Trophoblast cell (in vitro differentiated cells and primary cell): ENCODE measurements around the gene HNRNPUL1.
"Not testable (repeated sequence)": the region's sequence is repeated elsewhere in the genome, so short reads cannot be mapped to it uniquely, and the experiment has no call there.

ENCODE experiments used
- DNase-seq, 2 donors: peaks; one replicate each; pipeline ENCODE4 v3.0.0-alpha.2; 2016
- H2AFZ ChIP-seq: 2 replicates; pipeline ENCODE4 v1.6.1; 2013; ENCODE audit warnings: low read length, moderate library complexity, mild to moderate bottlenecking; ENCODE audit not compliant: insufficient read depth, poor library complexity
- H2AK5ac ChIP-seq: 2 replicates; pipeline ENCODE4 v1.6.1; 2013; ENCODE audit warnings: mild to moderate bottlenecking, low read length
- H2BK120ac ChIP-seq: 2 replicates; pipeline ENCODE4 v1.6.1; 2013; ENCODE audit warnings: low read length, mild to moderate bottlenecking, moderate library complexity; ENCODE audit not compliant: insufficient read depth, poor library complexity
- H2BK12ac ChIP-seq: 2 replicates; pipeline ENCODE4 v1.6.1; 2013; ENCODE audit warnings: mild to moderate bottlenecking, low read length, moderate library complexity
- H2BK5ac ChIP-seq: 2 replicates; pipeline ENCODE4 v1.6.1; 2013; ENCODE audit warnings: low read length, low read depth, moderate library complexity, mild to moderate bottlenecking; ENCODE audit not compliant: poor library complexity
- H3K14ac ChIP-seq: 2 replicates; pipeline ENCODE4 v1.6.1; 2013; ENCODE audit warnings: mild to moderate bottlenecking, low read length
- H3K18ac ChIP-seq: 2 replicates; pipeline ENCODE4 v1.6.1; 2013; ENCODE audit warnings: mild to moderate bottlenecking, low read length
- H3K23ac ChIP-seq: 2 replicates; pipeline ENCODE4 v1.6.1; 2013; ENCODE audit warnings: low read length
- H3K27ac ChIP-seq: 2 replicates; pipeline ENCODE4 v1.5.1; 2013; ENCODE audit warnings: low read depth, mild to moderate bottlenecking, inconsistent platforms, low read length, moderate library complexity
- H3K27me3 ChIP-seq: 2 replicates; pipeline ENCODE4 v1.6.1; 2013; ENCODE audit warnings: inconsistent platforms, mild to moderate bottlenecking, low read length, moderate library complexity; ENCODE audit not compliant: insufficient read depth
- H3K36me3 ChIP-seq, 2 experiments: 1 replicate in 1 of 2; 2 replicates in 1 of 2; pipeline ENCODE4 v1.6.1; 2013; ENCODE audit warnings: low read length in 2 of 2, mild to moderate bottlenecking in 2 of 2, moderate library complexity in 1 of 2; ENCODE audit not compliant: insufficient read depth in 2 of 2, control insufficient read depth in 1 of 2
- H3K4ac ChIP-seq: 2 replicates; pipeline ENCODE4 v1.6.1; 2013; ENCODE audit warnings: low read depth, mild to moderate bottlenecking, low read length, moderate library complexity
- H3K4me1 ChIP-seq, 2 experiments: 1 replicate in 1 of 2; 2 replicates in 1 of 2; pipeline ENCODE4 v1.6.1; 2013; ENCODE audit warnings: low read length in 2 of 2, mild to moderate bottlenecking in 2 of 2, moderate library complexity in 1 of 2; ENCODE audit not compliant: insufficient read depth in 2 of 2, control insufficient read depth in 1 of 2
- H3K4me2 ChIP-seq: 2 replicates; pipeline ENCODE4 v1.6.1; 2013; ENCODE audit warnings: inconsistent platforms, mild to moderate bottlenecking, low read length, moderate library complexity
- H3K4me3 ChIP-seq: 2 replicates; pipeline ENCODE4 v1.5.1; 2013; ENCODE audit warnings: mild to moderate bottlenecking, low read depth, low read length, inconsistent platforms
- H3K79me1 ChIP-seq: one replicate; pipeline ENCODE4 v1.6.1; 2013; ENCODE audit warnings: low read length
- H3K79me2 ChIP-seq: 2 replicates; pipeline ENCODE4 v1.6.1; 2013; ENCODE audit warnings: low read length, mild to moderate bottlenecking; ENCODE audit not compliant: control insufficient read depth, insufficient read depth, poor library complexity
- H3K9ac ChIP-seq: 2 replicates; pipeline ENCODE4 v1.6.1; 2013; ENCODE audit warnings: mild to moderate bottlenecking, low read length
- H3K9me3 ChIP-seq: 2 replicates; pipeline ENCODE4 v1.6.1; 2013; ENCODE audit warnings: low read depth, mild to moderate bottlenecking, control low read depth, inconsistent platforms, low read length; ENCODE audit not compliant: insufficient read depth
- H4K12ac ChIP-seq: 2 replicates; pipeline ENCODE4 v1.6.1; 2013; ENCODE audit warnings: low read depth, mild to moderate bottlenecking, low read length, moderate library complexity
- H4K8ac ChIP-seq: 2 replicates; pipeline ENCODE4 v1.6.1; 2013; ENCODE audit warnings: low read depth, mild to moderate bottlenecking, low read length, moderate library complexity
- H4K91ac ChIP-seq: one replicate; pipeline ENCODE4 v1.6.1; 2013; ENCODE audit warnings: low read depth, mild to moderate bottlenecking, low read length, moderate library complexity
- WGBS: extraction: QIAGEN DNeasy Blood & Tissue Kit; methylation state at CpG from one replicate; pipeline ENCODE4 v1.1.7; 2013; ENCODE audit warnings: missing lambda C conversion rate; ENCODE audit not compliant: insufficient read length, insufficient coverage; ENCODE audit errors: extremely low coverage; 5-methylcytosine and 5-hydroxymethylcytosine counted together

The HNRNPUL1 gene

DNA sequence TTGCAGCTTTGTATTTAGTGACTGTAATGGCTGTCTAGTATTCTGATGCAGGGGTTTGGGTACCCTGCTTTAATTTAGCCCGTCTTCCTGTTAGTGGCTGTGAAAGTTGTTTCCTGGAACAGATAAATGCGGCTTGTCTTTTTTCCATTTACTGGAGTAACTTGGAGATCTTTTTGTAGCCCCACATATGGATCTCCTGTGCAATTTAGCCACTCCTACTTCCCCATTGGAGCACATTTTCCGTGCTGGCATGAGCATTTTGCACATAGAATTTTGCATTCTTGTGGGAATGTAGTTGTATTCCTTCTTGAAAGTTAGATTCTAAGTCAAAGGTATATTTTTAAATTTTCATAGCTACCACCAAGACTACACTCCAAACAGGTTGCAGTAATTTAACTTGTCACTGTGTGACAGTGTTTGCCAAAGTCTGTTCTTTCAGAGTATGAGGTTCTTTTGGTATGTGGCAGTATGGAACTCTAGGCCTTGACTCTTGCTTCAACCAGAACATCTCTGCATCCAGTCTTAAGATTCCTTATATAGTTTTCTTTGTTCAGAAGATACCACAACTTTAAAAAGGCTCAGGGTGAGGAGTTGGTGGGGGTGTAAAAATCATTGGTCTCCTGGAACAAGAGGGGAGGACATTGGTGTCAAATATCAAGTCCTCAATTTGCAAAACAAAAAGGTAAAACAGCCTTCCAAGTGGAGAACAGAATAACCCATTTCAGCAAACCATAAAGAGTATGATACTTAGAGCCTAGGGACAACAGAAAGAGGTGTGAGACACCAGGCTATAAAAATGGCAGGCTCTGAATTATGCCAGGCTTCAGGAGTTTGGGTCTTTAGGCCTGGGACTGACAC lies 24.7 kb downstream of the HNRNPUL1 start:
- H3K4me2 ChIP-seq: no peak overlapping the region
- no peaks in the 10 kb centered on the region for H3K4me1 ChIP-seq
- H4K91ac ChIP-seq: no peak overlapping the region
- H2BK120ac ChIP-seq: no peak overlapping the region
- H3K79me1 ChIP-seq: no peaks in the 10 kb centered on the region
- H3K14ac ChIP-seq: no peak overlapping the region
- H4K8ac ChIP-seq: no peak overlapping the region
- no peak overlapping the region for H3K4ac ChIP-seq
- H3K27me3 ChIP-seq: no peaks in the 10 kb centered on the region
- H2BK5ac ChIP-seq: no peak overlapping the region
- H3K27ac ChIP-seq: no peak overlapping the region
- H4K12ac ChIP-seq: no peak overlapping the region
- no peak overlapping the region for H3K4me3 ChIP-seq
- H3K18ac ChIP-seq: no peak overlapping the region
- no peak for DNase-seq
- peaks cover 65 to 81% of the 10 kb centered on the region in 2 experiments for H3K36me3 ChIP-seq
- H3K9ac ChIP-seq: no peak overlapping the region
- no peaks in the 10 kb centered on the region for H3K79me2 ChIP-seq
- H2AFZ ChIP-seq: no peak overlapping the region
- H3K9me3 ChIP-seq: no peaks in the 10 kb centered on the region
- H2AK5ac ChIP-seq: no peak overlapping the region
- H3K23ac ChIP-seq: no peak overlapping the region
- no peak overlapping the region for H2BK12ac ChIP-seq
- WGBS: no CpG with 5 or more reads among the region's 3 CpGs

GRCh38 chr19:41289814-41290213 lies 25.6 kb downstream of the HNRNPUL1 start:
- not testable (repeated sequence) for H2BK120ac ChIP-seq, H3K79me2 ChIP-seq, H3K79me1 ChIP-seq, H3K9me3 ChIP-seq, H3K27me3 ChIP-seq, H3K4me1 ChIP-seq, DNase-seq, H3K9ac ChIP-seq, H2BK5ac ChIP-seq, H2BK12ac ChIP-seq, H3K4me2 ChIP-seq, H3K23ac ChIP-seq, H2AFZ ChIP-seq, H4K12ac ChIP-seq, H3K4ac ChIP-seq, H2AK5ac ChIP-seq, H4K8ac ChIP-seq, H4K91ac ChIP-seq, H3K27ac ChIP-seq, H3K18ac ChIP-seq, H3K14ac ChIP-seq, H3K4me3 ChIP-seq
- peaks cover 67 to 83% of the 10 kb centered on the region in 2 experiments for H3K36me3 ChIP-seq
- WGBS: no CpG with 5 or more reads among the region's 8 CpGs

- WGBS: no CpG with 5 or more reads among the region's 10 CpGs
- H3K36me3 ChIP-seq: peaks cover 72 to 91% of the 10 kb centered on the region in 2 experiments
- DNase-seq: peak; percentile 27 to 31
These were observed 30.2 kb downstream of the HNRNPUL1 start for GRCh38 chr19:41294393-41294792.

DNA sequence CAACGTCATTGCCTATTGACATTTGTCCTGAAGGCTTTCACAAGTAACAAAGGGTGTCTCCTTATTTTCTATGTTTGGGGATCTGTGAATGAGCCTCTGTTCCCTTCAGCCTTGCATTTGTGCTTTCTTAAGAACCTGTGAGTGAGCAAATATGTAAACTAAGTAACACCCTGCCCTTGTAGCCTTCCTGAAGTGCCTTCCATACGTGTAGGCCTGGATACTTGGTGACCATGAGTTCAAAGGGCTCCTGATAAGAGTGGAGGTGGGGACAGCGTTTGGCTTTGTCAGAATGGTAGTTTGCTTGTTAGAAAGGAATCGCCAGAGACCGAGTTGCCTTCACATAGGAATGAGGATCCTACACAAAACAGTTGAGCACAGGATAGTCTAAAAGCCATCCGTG lies 31.3 kb downstream of the HNRNPUL1 start:
- H3K9ac ChIP-seq: no peak overlapping the region
- H4K12ac ChIP-seq: no peak overlapping the region
- no peak overlapping the region for H4K91ac ChIP-seq
- no peak overlapping the region for H2BK120ac ChIP-seq
- H2AFZ ChIP-seq: no peak overlapping the region
- H2BK5ac ChIP-seq: no peak overlapping the region
- no peak overlapping the region for H3K18ac ChIP-seq
- no peak overlapping the region for H4K8ac ChIP-seq
- no peak overlapping the region for H3K27ac ChIP-seq
- H3K14ac ChIP-seq: no peak overlapping the region
- H3K27me3 ChIP-seq: no peaks in the 10 kb centered on the region
- H3K23ac ChIP-seq: no peak overlapping the region
- no CpG with 5 or more reads among the region's 6 CpGs for WGBS
- no peak overlapping the region for H3K4ac ChIP-seq
- no peaks in the 10 kb centered on the region for H3K4me1 ChIP-seq
- no peak overlapping the region for H3K4me3 ChIP-seq
- no peak overlapping the region for H2BK12ac ChIP-seq
- H2AK5ac ChIP-seq: no peak overlapping the region
- H3K9me3 ChIP-seq: no peaks in the 10 kb centered on the region
- no peak for DNase-seq
- no peak overlapping the region for H3K4me2 ChIP-seq
- no peaks in the 10 kb centered on the region for H3K79me2 ChIP-seq
- peaks cover 72 to 92% of the 10 kb centered on the region in 2 experiments for H3K36me3 ChIP-seq
- H3K79me1 ChIP-seq: no peaks in the 10 kb centered on the region

More at GRCh38 chr19:41294393-41294792, 30.2 kb downstream of the HNRNPUL1 start:
- no peak overlapping the region for H2BK12ac ChIP-seq
- H3K4me2 ChIP-seq: no peak overlapping the region
- H2AFZ ChIP-seq: no peak overlapping the region
- no peak overlapping the region for H4K12ac ChIP-seq
- H3K27ac ChIP-seq: no peak overlapping the region
- H3K4me1 ChIP-seq: no peaks in the 10 kb centered on the region
- no peak overlapping the region for H3K4me3 ChIP-seq
- no peak overlapping the region for H3K18ac ChIP-seq
- no peak overlapping the region for H3K9ac ChIP-seq
- H3K23ac ChIP-seq: no peak overlapping the region
- H2BK120ac ChIP-seq: no peak overlapping the region
- no peaks in the 10 kb centered on the region for H3K79me1 ChIP-seq
- no peaks in the 10 kb centered on the region for H3K9me3 ChIP-seq
- H3K14ac ChIP-seq: no peak overlapping the region
- no peak overlapping the region for H4K8ac ChIP-seq
- no peak overlapping the region for H2AK5ac ChIP-seq
- no peak overlapping the region for H3K4ac ChIP-seq
- no peak overlapping the region for H2BK5ac ChIP-seq
- no peaks in the 10 kb centered on the region for H3K27me3 ChIP-seq
- H4K91ac ChIP-seq: no peak overlapping the region
- no peaks in the 10 kb centered on the region for H3K79me2 ChIP-seq
